ENCODE results near the gene SLC25A44.

SLC25A44 gene

DNA sequence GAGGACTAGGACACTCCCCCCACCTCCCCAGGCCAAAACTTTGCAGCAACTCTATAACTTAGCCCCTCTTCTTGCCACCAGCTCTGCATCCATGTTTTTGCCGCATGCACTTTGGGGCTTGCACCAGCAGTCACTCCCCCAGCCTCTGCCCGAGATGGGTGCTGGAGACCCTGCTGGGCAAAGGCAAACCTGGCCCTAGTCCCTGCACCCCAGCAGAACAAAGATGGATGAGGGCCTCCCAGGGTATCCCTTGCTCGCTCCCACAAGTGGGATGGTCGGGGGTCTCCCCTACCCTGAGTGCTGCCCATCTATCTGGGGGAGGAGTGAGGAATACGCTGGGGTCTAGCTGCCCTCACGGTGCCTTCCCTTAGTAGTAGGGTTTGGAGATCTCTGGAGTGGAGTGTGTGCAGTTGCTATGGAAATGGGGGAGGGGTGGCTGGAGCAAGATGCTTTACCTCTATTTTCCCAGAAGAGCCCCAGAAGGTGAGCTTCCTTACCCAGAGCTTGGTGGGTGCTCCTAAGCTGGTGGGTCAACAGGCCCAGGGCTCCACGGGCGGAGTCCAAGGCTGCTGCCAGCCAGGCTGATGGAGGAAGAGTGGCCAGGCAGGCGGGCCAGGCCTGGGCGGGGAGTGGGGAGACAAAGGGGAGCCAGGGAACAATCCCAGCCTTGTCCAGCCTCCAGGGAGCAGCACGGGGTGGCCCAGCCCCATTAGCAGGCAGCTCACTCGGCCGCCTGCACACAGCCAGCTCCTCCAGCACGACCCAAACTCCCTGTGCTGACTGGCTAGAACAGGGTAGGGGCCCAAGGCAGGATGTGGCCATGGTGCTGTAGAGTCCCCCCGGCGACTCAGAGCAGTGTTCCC lies 53.8 kb downstream of the SLC25A44 start, which contains the start of gene PAQR6:
Gene PAQR6 (minus strand): TSS at position 597 of the 863 bp plus-strand sequence. CDS start 1,325 bp downstream, outside the sequence.
- TF ChIP-seq, protein P1, sequence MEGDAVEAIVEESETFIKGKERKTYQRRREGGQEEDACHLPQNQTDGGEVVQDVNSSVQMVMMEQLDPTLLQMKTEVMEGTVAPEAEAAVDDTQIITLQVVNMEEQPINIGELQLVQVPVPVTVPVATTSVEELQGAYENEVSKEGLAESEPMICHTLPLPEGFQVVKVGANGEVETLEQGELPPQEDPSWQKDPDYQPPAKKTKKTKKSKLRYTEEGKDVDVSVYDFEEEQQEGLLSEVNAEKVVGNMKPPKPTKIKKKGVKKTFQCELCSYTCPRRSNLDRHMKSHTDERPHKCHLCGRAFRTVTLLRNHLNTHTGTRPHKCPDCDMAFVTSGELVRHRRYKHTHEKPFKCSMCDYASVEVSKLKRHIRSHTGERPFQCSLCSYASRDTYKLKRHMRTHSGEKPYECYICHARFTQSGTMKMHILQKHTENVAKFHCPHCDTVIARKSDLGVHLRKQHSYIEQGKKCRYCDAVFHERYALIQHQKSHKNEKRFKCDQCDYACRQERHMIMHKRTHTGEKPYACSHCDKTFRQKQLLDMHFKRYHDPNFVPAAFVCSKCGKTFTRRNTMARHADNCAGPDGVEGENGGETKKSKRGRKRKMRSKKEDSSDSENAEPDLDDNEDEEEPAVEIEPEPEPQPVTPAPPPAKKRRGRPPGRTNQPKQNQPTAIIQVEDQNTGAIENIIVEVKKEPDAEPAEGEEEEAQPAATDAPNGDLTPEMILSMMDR (IDR thresholded peaks at IDR 0.05) = no peak
- H3K27ac ChIP-seq = peak within 1 kb of the TSS in 1 of 2 donors; percentile 5
- DNase-seq (ENCODE audit: low spot score) = no peak
- peak within 1 kb of the TSS; percentile 7 for H3K4me3 ChIP-seq

DNA sequence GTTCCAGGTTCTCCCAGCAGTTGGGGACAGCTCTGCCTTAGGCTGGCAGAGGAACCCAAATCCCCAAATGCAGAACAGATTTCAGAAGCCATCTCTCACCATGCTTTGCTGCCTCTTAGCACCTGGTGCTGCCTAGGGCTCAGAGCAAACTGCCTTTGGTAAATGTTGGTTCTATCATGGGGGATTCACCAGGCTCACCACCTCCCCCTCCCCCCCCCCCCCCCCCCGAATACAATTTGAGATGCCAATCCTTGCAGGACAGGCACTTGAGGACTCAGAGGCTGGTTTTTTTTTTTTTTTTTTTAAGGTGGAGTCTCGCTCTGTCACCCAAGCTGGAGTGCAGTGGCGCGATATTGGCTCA lies 54.4 kb downstream of the SLC25A44 start:
- DNase-seq (ENCODE audit: low spot score) = no peak
- no peak overlapping the region for H3K4me3 ChIP-seq
- TF ChIP-seq, protein P1 (IDR thresholded peaks at IDR 0.05) = no peak
- peak overlapping the region in 1 of 2 donors; percentile 5 for H3K27ac ChIP-seq

DNA sequence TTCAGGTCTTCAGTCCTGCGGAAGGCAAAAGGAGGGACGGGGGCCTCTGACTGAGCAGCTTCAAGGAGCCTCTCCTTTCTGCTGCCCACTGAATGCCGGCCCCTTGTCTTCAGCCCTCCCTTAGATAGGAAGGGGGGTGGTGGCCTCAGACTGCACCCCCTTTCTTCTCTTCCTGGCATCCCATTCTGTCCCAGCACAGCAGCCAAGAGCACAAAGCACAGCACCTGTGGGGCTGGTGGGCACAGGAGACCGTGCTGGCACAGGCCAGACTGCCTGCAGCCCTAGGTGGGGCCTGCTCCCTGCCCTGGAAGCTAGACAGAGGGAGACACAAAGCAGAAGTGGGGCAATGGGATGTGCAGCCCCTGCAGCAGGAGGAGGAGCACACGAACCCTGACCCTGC lies 55.7 kb downstream of the SLC25A44 start:
- Histone ChIP-seq H3K4me3 (no peak overlapping the region), H3K27ac (no peak overlapping the region)
- DNase-seq (ENCODE audit: low spot score) = no peak
- TF ChIP-seq, protein P1 (IDR thresholded peaks at IDR 0.05) = no peak

DNA sequence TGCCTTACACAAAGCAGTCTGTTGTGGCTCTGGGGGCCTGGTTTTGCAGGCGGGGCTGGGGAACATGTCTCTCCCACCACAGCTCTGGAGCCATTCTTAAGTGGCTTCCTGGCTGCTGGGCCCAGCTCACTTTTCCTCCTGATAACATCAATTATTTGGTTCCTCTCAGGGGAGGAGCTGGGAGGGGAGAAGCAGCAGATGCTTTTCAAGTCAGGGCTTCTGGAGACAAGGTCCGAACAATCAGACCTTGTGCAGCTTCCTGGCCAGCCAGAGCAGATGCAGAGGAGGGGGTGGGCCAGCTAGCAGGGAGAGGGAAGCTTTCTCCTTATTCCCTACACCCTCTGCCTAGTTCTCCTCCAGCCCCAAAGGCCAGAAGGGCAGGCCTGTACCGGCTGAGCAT lies 57.6 kb downstream of the SLC25A44 start:
- H3K27ac ChIP-seq = no peak overlapping the region

DNA sequence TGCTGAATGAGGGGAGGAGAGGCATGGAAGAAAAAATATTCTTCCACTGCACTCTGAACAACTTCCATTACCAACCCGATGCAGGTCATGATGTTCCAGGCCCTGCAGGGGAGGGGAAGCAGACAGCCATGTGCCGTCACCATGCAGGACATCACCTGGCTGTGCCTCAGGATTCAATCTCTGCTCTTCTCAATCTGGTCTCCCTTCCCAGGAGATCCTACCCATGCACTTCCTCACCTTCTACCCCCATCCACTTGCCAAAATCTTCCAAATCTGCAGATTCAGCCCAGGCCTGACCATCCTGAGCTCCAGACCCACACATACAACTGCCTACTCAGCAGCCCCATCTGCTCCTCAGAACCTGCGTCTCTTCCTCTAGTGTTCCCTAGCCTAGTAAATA lies 59.7 kb downstream of the SLC25A44 start:
- TF ChIP-seq, protein P1 (IDR thresholded peaks at IDR 0.05) = no peak
- no peak overlapping the region for H3K27ac ChIP-seq
- no peak for DNase-seq (ENCODE audit: low spot score)
- H3K4me3 ChIP-seq = no peak overlapping the region

More for the DNA sequence above, 57.6 kb downstream of the SLC25A44 start:
- no peak overlapping the region for H3K4me3 ChIP-seq
- TF ChIP-seq, protein P1 (IDR thresholded peaks at IDR 0.05) = no peak
- DNase-seq (ENCODE audit: low spot score) = no peak

DNA sequence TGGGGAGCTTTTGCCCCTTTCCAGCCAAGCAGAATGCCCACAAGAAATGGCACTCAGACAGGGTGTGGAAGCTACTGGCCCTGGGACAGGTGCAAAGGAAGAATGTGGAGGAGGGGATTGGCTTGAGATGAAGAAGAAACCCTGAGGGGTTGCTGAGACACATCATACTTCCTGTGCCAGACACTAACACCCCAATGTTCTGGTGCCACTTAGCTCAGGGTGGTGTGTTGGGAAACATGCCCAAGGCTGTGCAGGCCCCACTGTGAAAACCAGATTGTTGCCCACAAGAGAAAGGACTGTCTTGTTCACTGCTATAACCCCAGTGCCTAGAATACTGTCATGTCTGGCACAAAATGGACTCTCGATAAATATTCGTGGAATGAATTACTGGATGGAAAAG lies 63.8 kb downstream of the SLC25A44 start:
- TF ChIP-seq, protein P1 (IDR thresholded peaks at IDR 0.05) = no peak
- H3K4me3 ChIP-seq = no peak overlapping the region
- no peak for DNase-seq (ENCODE audit: low spot score)
- H3K27ac ChIP-seq = no peak overlapping the region

DNA sequence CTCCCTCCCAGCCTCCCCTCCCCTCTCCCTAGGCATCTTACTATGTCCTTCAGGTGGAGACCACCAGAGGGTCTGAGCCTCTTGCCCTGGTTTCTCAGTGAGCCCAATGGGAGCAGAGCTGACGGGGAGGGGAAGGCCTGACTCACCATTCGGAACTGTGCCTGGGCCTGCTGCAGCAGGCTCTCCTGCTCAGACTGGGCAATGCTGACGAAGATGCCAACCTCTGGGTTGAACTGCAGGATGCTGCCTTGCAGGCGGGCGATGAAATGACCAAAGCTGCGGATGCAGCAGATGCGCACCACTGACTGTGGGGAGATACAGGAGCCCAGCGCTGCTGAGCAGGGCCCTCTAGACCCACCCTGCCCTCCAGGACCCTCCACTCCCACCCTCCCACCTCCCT lies 65.0 kb downstream of the SLC25A44 start:
- no peak overlapping the region for H3K27ac ChIP-seq
- no peak for DNase-seq (ENCODE audit: low spot score)

More for the DNA sequence above, 65.0 kb downstream of the SLC25A44 start:
- H3K4me3 ChIP-seq = no peak overlapping the region
- TF ChIP-seq, protein P1 (IDR thresholded peaks at IDR 0.05) = no peak

All from coronary artery (tissue), 2 donors.